ENCODE results near the gene ASB15.
"Not testable (repeated sequence)": the region's sequence is repeated elsewhere in the genome, so short reads cannot be mapped to it uniquely, and the experiment has no call there.

Gene ASB15

GRCh38 chr7:123625254-123625653, 23.6 kb downstream of the ASB15 start:
- Mint-ChIP-seq H3K9me3 (no peaks in the 10 kb centered on the region), H3K36me3 (ENCODE audit: low read depth) (no peaks in the 10 kb centered on the region), H3K27me3 (ENCODE audit: low read depth, poor library complexity) (peaks cover 4% of the 10 kb centered on the region), H3K4me1 (peaks cover 28% of the 10 kb centered on the region), H3K27ac (no peak overlapping the region), H3K4me3 (no peak overlapping the region)
- no peak for DNase-seq
- no peak for TF ChIP-seq CTCF (IDR thresholded peaks at IDR 0.05)

- Mint-ChIP-seq H3K4me3 (no peak overlapping the region), H3K9me3 (no peaks in the 10 kb centered on the region), H3K27me3 (ENCODE audit: low read depth, poor library complexity) (no peaks in the 10 kb centered on the region), H3K4me1 (peaks cover 14% of the 10 kb centered on the region), H3K36me3 (ENCODE audit: low read depth) (no peaks in the 10 kb centered on the region), H3K27ac (no peak overlapping the region)
- DNase-seq = no peak
- no peak for TF ChIP-seq CTCF (IDR thresholded peaks at IDR 0.05)
Measured at GRCh38 chr7:123627851-123628250, 26.2 kb downstream of the ASB15 start.

- Mint-ChIP-seq H3K27me3 (ENCODE audit: low read depth, poor library complexity) (no peaks in the 10 kb centered on the region), H3K27ac (no peak overlapping the region), H3K4me1 (peaks cover 11% of the 10 kb centered on the region)
Measured at GRCh38 chr7:123628829-123629228, 27.2 kb downstream of the ASB15 start.

GRCh38 chr7:123629281-123629680, 27.7 kb downstream of the ASB15 start:
- no peaks in the 10 kb centered on the region for H3K9me3 Mint-ChIP-seq
- TF ChIP-seq CTCF (IDR thresholded peaks at IDR 0.05) = no peak
- H3K4me1 Mint-ChIP-seq = peaks cover 11% of the 10 kb centered on the region
- no peak overlapping the region for H3K4me3 Mint-ChIP-seq
- H3K36me3 Mint-ChIP-seq (ENCODE audit: low read depth) = no peaks in the 10 kb centered on the region
- no peak for DNase-seq
- no peaks in the 10 kb centered on the region for H3K27me3 Mint-ChIP-seq (ENCODE audit: low read depth, poor library complexity)
- H3K27ac Mint-ChIP-seq = no peak overlapping the region

More at GRCh38 chr7:123628829-123629228, 27.2 kb downstream of the ASB15 start:
- H3K4me3 Mint-ChIP-seq = no peak overlapping the region
- no peak for TF ChIP-seq CTCF (IDR thresholded peaks at IDR 0.05)
- DNase-seq = no peak
- no peaks in the 10 kb centered on the region for H3K9me3 Mint-ChIP-seq
- no peaks in the 10 kb centered on the region for H3K36me3 Mint-ChIP-seq (ENCODE audit: low read depth)

GRCh38 chr7:123632808-123633207, 31.2 kb downstream of the ASB15 start:
- Mint-ChIP-seq H3K27ac (no peak overlapping the region), H3K27me3 (ENCODE audit: low read depth, poor library complexity) (no peaks in the 10 kb centered on the region), H3K36me3 (ENCODE audit: low read depth) (no peaks in the 10 kb centered on the region), H3K4me3 (no peak overlapping the region), H3K4me1 (peaks cover 13% of the 10 kb centered on the region), H3K9me3 (no peaks in the 10 kb centered on the region)
- no peak for TF ChIP-seq CTCF (IDR thresholded peaks at IDR 0.05)
- DNase-seq = no peak

- Mint-ChIP-seq H3K4me1 (peaks cover 14% of the 10 kb centered on the region), H3K4me3 (no peak overlapping the region), H3K36me3 (ENCODE audit: low read depth) (no peaks in the 10 kb centered on the region), H3K27me3 (ENCODE audit: low read depth, poor library complexity) (no peaks in the 10 kb centered on the region), H3K27ac (no peak overlapping the region), H3K9me3 (peaks cover under 1% of the 10 kb centered on the region)
- no peak for TF ChIP-seq CTCF (IDR thresholded peaks at IDR 0.05)
- DNase-seq = no peak
Measured at GRCh38 chr7:123633553-123633952, 31.9 kb downstream of the ASB15 start.

- H3K4me3 Mint-ChIP-seq; H3K36me3 Mint-ChIP-seq (ENCODE audit: low read depth); DNase-seq; H3K27ac Mint-ChIP-seq; H3K27me3 Mint-ChIP-seq (ENCODE audit: low read depth, poor library complexity); H3K9me3 Mint-ChIP-seq: not testable (repeated sequence)
- peaks cover 14% of the 10 kb centered on the region for H3K4me1 Mint-ChIP-seq
Measured at GRCh38 chr7:123634011-123634573, 32.5 kb downstream of the ASB15 start.
